IPS DF 4.7 (cell line): ENCODE measurements around the gene PDZD2.
"Not testable (repeated sequence)": the region's sequence is repeated elsewhere in the genome, so short reads cannot be mapped to it uniquely, and the experiment has no call there.

Source experiments
- DNase-seq: peaks from one replicate; pipeline ENCODE4 v3.0.0-alpha.2; 2013; ENCODE audit warnings: low spot score; ENCODE audit errors: extremely low read depth

PDZD2 gene

DNA sequence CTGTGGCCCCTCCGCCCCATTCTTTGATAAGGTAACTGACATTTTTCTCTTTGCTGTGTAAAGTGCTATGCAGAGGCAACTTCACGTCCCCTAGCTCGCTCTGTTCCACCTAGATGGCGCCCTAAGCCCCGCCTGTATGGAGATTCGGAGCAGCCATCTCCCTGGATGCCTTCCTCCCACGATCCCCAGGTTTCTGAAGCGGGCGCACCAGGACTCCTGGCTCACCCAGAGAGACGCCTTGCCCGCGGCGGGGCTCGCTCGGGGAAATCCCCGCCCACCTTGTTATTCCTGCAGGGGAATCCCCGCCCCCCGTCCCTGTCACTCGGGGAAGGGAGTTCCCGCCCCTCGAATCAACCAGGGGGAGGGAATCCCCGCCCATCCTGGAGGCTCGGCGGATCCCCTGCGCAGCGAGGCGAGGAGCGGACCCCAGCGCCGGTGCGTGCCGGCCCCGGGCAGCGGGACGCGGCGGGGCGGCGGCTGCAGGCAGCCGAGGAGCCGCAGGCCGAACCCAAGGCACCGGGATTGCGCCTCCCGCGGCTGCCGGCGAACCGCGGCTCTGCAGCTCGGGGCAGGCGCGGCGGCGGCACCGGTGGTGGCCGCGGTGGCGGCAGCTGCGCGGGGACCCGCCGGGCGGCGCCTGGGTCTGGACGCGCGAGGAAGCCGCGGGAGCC lies at the start of gene PDZD2:
Gene PDZD2, plus strand, starts transcription at position 384 of the 671 bp plus-strand sequence.
- no peak for DNase-seq

- no peak for DNase-seq
Measured at GRCh38 chr5:31593665-31594064, 45.3 kb upstream of the PDZD2 start.

DNA sequence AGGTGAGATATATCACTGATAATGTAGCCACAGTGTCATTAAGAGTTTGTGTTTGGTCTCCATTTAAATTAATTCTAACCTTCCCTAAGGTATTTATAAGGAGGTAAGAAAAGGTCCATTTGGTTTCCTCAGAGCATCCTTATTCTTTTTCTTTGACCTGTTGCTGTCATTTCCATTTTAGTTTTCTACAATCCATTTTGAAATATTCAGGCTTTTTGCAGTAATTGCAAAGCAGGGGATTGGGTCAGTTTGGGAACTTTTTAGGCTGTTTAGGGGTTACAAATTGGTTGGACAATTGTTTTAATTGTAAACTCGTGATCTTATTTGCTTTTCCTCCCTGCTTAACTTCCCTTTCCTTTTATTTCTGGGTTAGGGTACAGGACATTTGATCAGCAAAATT lies 42.6 kb upstream of the PDZD2 start:
- no peak for DNase-seq

DNA sequence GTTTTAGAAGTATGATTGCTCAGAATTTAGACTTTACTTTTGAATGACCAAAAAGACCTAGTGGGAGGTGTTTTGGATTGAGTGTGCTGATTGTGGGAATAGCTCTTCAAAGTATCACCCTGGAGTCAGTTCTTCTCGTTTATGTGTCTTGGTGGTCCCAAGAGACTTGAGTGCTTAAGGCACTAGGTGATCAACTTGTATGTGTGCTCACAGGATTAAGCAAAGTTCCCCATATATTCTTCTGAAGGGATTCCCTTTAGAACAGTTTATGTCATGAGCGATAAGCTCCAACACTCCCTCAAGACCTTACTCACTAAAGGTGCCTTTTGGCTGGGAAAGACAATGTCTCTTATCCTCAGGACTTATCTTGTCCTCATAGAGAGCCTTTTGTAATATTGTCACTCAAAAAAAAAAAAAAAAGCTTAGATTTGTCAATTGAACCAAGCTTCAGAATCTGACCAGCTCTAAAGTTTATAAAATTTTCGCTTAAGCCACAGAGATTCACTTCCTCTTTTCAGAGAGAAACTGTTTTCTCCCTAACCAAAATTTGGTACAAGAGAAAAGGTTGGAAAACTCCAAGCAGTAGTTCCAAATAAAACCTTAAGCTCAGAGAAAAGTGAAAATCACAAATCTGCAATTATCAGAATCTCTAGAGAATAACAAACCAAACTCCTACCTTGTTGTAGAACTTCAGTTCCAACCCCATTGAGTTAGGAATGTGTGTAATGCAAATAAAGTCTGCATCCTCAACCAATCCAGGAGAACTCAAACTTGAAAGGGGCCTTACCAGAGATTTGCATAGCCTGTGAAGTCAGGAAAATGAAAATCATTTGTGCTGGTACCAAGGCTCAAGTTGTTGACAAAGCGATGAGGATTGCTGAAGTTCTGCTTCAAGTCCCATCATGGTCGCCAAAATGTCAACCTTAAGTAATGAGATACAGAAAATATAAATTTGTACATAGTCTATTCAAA lies 40.0 kb upstream of the PDZD2 start:
- no peak for DNase-seq

DNA sequence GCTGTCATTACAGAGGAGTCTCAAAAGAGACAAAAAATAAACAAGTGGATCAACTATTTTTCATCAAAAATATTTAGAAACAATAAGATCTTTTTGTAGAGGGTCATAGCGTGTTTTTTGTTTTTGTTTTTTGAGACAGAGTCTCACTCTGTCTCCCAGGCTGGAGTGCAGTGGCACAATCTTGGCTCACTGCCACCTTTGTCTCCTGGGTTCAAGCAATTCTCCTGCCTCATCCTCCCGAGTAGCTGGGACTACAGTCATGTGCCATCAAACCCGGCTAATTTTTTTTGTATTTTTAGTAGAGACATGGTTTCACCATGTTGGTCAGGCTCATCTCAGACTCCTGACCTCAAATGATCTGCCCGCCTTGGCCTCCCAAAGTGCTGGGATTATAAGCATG lies 36.6 kb upstream of the PDZD2 start:
- not testable (repeated sequence) for DNase-seq

GRCh38 chr5:31604240-31604639 lies 34.7 kb upstream of the PDZD2 start:
- DNase-seq: no peak

DNA sequence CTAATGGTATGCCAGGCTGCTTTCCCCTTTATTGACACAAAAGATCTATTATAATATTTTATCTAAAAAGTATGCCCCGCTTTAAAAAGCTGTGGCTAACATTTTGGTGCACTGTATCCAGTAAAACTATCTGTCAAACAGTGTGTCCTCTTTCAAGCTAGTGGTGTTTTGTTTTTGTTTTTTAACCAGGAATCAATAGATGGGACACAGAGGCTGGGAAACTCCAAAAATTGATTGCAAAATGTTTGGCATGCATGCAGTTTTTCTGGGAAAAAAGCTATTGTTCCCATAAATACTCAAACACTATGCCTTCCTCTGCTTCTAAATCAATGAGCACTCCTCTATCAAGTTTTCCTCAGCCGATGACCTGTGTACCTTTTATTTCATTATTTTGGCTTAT lies 34.3 kb upstream of the PDZD2 start:
- no peak for DNase-seq

GRCh38 chr5:31605920-31606319 lies 33.0 kb upstream of the PDZD2 start:
- DNase-seq: no peak

GRCh38 chr5:31607546-31607945 lies 31.4 kb upstream of the PDZD2 start:
- DNase-seq: no peak

DNA sequence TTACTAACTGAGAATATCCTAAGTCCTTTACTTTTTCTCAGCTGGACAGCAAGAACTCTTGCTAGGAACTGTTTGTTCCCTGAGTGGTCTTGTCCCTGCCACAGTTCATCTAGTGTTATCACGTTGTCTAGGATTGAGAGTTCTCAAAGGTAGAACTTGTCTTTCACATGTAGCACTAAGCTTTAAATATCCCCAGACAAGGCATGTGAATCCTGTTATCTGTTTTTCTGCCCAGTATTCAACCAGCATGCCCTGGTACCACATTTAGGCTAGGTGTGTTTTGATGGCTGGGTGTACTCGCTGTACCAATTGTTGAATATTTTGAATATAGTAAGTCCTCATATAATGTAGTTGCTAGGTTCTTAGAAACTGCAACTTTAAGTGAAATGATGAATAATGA lies 27.9 kb upstream of the PDZD2 start:
- no peak for DNase-seq

DNA sequence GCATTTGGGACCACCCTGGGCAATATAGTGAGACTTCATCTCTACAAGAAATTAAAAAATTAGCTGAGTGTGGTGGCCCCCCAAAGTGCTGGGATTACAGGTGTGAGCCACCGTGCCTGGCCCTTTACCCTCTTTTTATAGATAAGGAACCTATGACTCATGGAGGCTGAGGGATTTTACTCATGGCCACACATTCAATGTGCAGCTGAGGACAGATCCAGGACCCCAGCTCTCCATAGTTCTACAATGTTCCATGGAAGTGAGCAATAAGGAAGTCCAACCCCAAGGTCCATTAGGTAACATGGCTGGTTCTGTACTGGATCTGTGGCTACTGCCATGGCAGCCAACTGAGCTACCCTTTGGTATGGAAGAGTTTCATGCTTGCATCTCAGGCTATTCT lies 25.3 kb upstream of the PDZD2 start:
- DNase-seq: no peak

DNA sequence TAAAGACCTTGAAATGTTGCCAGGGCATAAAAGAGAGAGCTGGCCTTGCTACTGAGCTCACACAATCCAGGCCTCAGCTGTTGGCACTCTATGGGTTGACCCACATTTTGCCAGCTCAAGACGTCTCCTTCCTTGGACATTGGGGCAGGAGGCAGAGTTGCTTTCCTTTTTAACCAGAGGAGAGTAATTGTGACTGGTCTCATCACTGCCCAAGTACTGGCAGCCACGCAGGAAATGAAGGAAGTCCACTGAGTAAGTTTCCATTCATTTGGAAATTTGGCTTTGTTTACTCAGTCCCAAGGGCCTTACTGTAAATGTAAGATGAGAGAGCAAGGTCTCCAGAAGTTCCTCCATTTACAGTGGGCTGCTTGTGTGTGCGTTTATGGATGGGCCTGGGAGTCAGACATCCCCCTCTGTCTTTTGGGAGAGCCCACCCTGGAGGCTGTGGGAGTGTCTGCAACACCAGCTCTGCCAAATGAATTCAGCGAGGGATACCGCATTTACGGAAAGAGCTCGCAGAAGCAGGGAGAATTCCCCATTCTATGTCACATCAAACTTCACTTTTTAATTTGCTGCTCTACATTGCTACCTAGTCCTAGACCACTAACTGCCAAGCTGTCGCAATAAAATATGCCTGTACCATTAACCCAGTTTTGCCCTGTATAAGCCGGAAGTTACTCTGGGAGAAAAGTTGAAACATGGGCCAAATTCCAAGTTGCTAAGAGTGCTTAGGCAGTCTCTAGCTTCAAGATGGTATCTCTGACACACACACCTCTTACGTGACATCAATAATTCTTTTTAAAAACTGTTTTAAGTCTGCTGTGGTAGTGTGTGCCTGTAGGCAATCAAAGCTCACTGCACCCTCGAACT lies 24.5 kb upstream of the PDZD2 start:
- DNase-seq: no peak

DNA sequence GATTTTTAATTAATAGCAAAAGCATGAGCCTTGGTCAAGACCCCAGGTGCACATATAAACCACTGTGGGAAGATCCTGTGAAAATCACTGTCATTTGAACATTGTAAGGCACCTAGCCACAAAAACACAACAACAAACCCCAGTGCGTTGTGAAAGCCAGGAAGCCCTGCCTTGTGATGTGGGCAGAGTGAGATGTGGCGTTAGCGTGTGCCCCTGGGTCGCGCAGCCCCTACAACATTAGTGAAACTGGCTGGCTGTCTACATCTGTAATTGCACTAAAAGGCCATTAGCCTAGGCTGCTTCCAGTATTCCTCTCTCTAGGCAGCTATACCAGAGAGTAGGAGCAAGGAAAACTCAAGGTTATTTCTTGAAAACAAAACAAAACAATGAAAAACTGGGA lies 21.1 kb upstream of the PDZD2 start:
- DNase-seq: no peak

DNA sequence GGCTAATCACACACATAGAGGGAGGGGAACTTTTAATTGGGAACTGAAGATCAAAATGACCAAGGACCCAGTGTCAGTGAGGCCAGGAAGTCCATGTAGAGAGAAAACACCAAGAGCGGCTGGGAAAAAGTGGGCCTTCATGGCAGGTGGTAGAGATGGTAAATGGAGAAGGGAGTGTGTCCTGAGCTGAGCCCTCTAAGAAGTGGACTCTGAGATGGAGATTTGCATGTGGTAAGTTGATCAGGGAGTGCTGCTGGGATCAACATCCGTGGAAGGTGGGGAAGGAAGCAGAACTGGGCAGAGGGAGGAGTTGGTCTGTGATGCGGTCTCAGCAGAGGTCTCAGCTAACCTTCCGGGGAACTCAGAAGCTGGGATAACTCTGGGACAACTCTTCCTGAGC lies 18.9 kb upstream of the PDZD2 start:
- DNase-seq: no peak

DNA sequence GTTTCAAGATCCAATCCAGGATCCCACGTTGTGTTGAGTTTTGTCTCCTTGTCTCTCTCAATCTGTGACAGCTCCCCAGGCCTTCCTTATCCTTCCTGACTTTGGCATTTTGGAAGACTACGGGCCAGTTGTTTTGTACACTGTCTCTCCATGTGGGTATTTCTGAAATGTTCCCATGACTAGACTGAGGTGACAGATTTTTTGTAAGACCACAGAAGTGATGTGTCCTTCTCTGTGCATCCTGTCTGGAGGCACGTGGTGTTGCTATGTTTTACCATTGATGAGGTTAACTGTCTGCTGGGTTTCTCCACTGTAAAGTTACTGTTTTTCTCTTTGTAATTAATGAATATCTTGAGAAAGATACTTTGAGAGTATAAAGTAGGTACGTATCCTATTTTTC lies 15.7 kb upstream of the PDZD2 start:
- no peak for DNase-seq

- DNase-seq: no peak
Measured at GRCh38 chr5:31625394-31625793, 13.5 kb upstream of the PDZD2 start.

DNA sequence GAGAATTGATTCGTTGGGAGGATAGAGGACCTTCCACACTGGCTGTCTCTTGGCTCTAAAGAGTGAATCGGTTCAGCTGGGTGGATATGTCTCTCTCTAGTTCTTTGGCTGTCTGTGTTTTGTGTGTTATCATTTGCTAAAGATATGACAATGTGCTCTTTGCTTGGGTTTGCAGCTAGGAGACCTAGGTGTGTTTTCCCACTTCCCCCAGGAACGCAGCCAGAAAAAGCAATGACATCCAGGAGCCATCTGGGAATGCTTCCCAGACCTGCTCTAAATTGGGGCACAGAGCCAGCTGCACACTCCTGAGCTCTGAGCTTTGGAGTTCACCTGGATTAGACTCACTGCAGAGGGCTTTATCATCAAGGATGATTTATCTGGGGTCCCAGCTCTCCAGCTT lies 12.8 kb upstream of the PDZD2 start:
- DNase-seq: no peak

GRCh38 chr5:31626604-31627234 lies 12.2 kb upstream of the PDZD2 start:
- no peak for DNase-seq

DNA sequence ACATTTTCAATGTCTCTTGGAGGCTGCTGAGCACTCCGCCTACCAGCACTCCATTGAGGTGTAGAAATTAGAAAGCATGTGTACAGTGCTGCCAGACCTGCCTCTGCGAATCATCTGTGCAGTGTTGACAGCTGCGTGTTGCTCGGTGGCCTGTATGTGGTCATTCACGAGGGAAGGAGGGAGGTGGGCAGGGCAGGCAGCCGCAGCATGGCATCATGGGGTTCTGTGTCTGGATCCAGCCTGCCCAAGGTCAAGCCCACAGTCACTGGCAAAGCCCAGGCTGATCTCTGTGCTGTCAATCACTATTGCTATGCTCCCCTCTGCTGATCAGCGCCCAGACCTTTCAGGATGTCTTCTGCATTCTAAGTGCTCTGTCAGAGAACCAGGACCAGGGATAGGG lies 8.0 kb upstream of the PDZD2 start:
- DNase-seq: no peak

- no peak for DNase-seq
Measured at GRCh38 chr5:31632460-31632859, 6.5 kb upstream of the PDZD2 start.

DNA sequence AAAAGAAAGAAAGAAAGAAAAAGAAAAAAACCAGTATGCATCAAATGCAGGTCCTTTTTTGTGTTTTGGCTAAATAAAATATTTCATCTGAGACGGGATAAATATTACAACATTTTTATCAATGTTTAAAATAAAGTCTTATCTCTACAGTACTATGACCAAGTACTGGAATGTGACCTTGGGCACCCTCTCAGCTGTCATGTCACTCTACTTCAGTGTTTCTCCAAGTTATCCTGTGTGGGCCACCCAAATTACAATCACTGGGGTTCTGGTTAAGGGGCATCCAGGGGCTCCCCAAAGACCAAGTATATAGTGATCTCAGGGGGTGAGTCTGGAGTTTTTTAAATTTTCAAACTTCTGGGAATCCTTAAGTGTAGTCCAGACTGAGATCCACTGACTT lies 3.5 kb upstream of the PDZD2 start:
- DNase-seq: no peak
